ENCODE data around the gene IRF2BP1. TPM values are rescaled to one million over a fixed set of nuclear protein-coding genes. Genes with fewer than 3 reads are reported as not detected.

The IRF2BP1 gene
- total and polyA plus RNA-seq, 8 donors, result 11.5 to 75.9 (median 13.4) TPM; not detected in 1

GRCh38 chr19:45834970-45835369 is 51.0 kb downstream of the IRF2BP1 start:
- Histone ChIP-seq H3K27ac (no peak overlapping the region), H3K4me3 (no peak overlapping the region), H3K4me1 (no peaks in the 10 kb centered on the region), H3K9me3 (no peaks in the 10 kb centered on the region), H3K27me3 (no peaks in the 10 kb centered on the region), H3K36me3 (peaks cover 88 to 100% (median 100%) of the 10 kb centered on the region in 4 donors)
- intact Hi-C loops (cut with DNase I; ENCODE audit: low total_unique reads), result no loop called here
- no peak for DNase-seq
- no peak for TF ChIP-seq POLR2AphosphoS5 (IDR thresholded peaks at IDR 0.05)
- TF ChIP-seq CTCF (IDR thresholded peaks at IDR 0.05), result no peak
- TF ChIP-seq POLR2A (IDR thresholded peaks at IDR 0.05), result no peak
- no peak for TF ChIP-seq EP300 (IDR thresholded peaks at IDR 0.05)
- 77 to 90% (median 82%) methylated on average over 5 to 7 of the region's 7 CpGs for WGBS, 5 donors

Other genes starting within 250 kb of the IRF2BP1 start
- 100 to 1,000 TPM in 2 of 5 donors, 10 to 100 TPM in 3; 17.8 to 387 (median 33.8) TPM for gene EML2, start 246.7 kb downstream of the IRF2BP1 start, total RNA-seq
- 10 to 100 TPM; 28.6 to 53.0 (median 31.8) TPM for gene EML2, start 246.7 kb downstream of the IRF2BP1 start, polyA plus RNA-seq
- 10 to 100 TPM in 3 of 5 donors, 1 to 10 TPM in 2; 5.1 to 44.9 (median 11.9) TPM for gene GIPR, start 217.9 kb downstream of the IRF2BP1 start, total RNA-seq
- gene GIPR, start 217.9 kb downstream of the IRF2BP1 start, polyA plus RNA-seq, result 1 to 10 TPM; 1.9 to 2.4 (median 2.1) TPM
- 100 to 1,000 TPM in 3 of 5 donors, 10 to 100 TPM in 2; 79.9 to 217 (median 127) TPM for gene SNRPD2, start 194.2 kb downstream of the IRF2BP1 start, total RNA-seq
- gene SNRPD2, start 194.2 kb downstream of the IRF2BP1 start, polyA plus RNA-seq, result 100 to 1,000 TPM; 378 to 511 (median 467) TPM
- gene QPCTL, start 193.5 kb downstream of the IRF2BP1 start, total RNA-seq, result 10 to 100 TPM in 2 of 5 donors, 1 to 10 TPM in 3; 5.8 to 33.6 (median 7.6) TPM
- gene QPCTL, start 193.5 kb downstream of the IRF2BP1 start, polyA plus RNA-seq, result 1 to 10 TPM; 1.7 to 7.0 (median 4.2) TPM
- 10 to 100 TPM in 3 of 5 donors, 1 to 10 TPM in 2; 4.0 to 61.7 (median 12.3) TPM for gene FBXO46, start 155.2 kb downstream of the IRF2BP1 start, total RNA-seq
- 10 to 100 TPM in 1 of 3 donors, 1 to 10 TPM in 2; 6.3 to 10.1 (median 7.9) TPM for gene FBXO46, start 155.2 kb downstream of the IRF2BP1 start, polyA plus RNA-seq
- not detected for gene MEIOSIN, start 152.7 kb downstream of the IRF2BP1 start, total RNA-seq
- gene MEIOSIN, start 152.7 kb downstream of the IRF2BP1 start, polyA plus RNA-seq, result not detected
- gene SIX5, start 116.9 kb downstream of the IRF2BP1 start, total RNA-seq, result 10 to 100 TPM in 4 of 5 donors, 1 to 10 TPM in 1; 4.0 to 39.1 (median 25.9) TPM
- 10 to 100 TPM; 14.4 to 23.3 (median 16.6) TPM for gene SIX5, start 116.9 kb downstream of the IRF2BP1 start, polyA plus RNA-seq
- gene DMPK, start 103.7 kb downstream of the IRF2BP1 start, total RNA-seq, result 100 to 1,000 TPM in 2 of 5 donors, 10 to 100 TPM in 3; 53.1 to 248 (median 72.8) TPM
- gene DMPK, start 103.7 kb downstream of the IRF2BP1 start, polyA plus RNA-seq, result 10 to 100 TPM; 27.2 to 76.9 (median 56.5) TPM
- 10 to 100 TPM in 4 of 5 donors, 1 to 10 TPM in 1; 5.3 to 52.1 (median 27.9) TPM for gene DMWD, start 93.3 kb downstream of the IRF2BP1 start, total RNA-seq
- gene DMWD, start 93.3 kb downstream of the IRF2BP1 start, polyA plus RNA-seq, result 10 to 100 TPM; 12.8 to 17.4 (median 15.9) TPM
- gene RSPH6A, start 70.8 kb downstream of the IRF2BP1 start, total RNA-seq, result 1 to 10 TPM in 2 of 5 donors, under 1 TPM in 1, not detected in 2; 0.37 to 5.8 (median 1.4) TPM
- not detected for gene RSPH6A, start 70.8 kb downstream of the IRF2BP1 start, polyA plus RNA-seq
- gene SYMPK, start 23.0 kb downstream of the IRF2BP1 start, total RNA-seq, result 100 to 1,000 TPM in 2 of 5 donors, 10 to 100 TPM in 3; 32.2 to 420 (median 84.6) TPM
- gene SYMPK, start 23.0 kb downstream of the IRF2BP1 start, polyA plus RNA-seq, result 100 to 1,000 TPM in 1 of 3 donors, 10 to 100 TPM in 2; 71.9 to 101 (median 75.0) TPM
- 10 to 100 TPM in 4 of 5 donors, 1 to 10 TPM in 1; 7.6 to 46.7 (median 18.5) TPM for gene FOXA3, start 21.8 kb downstream of the IRF2BP1 start, total RNA-seq
- gene FOXA3, start 21.8 kb downstream of the IRF2BP1 start, polyA plus RNA-seq, result 10 to 100 TPM; 11.9 to 65.8 (median 41.0) TPM
- 10 to 100 TPM in 1 of 5 donors, 1 to 10 TPM in 1, under 1 TPM in 3; 0.58 to 12.2 (median 0.73) TPM for gene MYPOP, start 16.5 kb upstream of the IRF2BP1 start, total RNA-seq
- 1 to 10 TPM; 4.2 to 5.0 (median 5.0) TPM for gene MYPOP, start 16.5 kb upstream of the IRF2BP1 start, polyA plus RNA-seq
- not detected for gene NANOS2, start 28.6 kb upstream of the IRF2BP1 start, total RNA-seq
- not detected for gene NANOS2, start 28.6 kb upstream of the IRF2BP1 start, polyA plus RNA-seq
- gene NOVA2, start 87.7 kb upstream of the IRF2BP1 start, total RNA-seq, result 1 to 10 TPM in 2 of 5 donors, under 1 TPM in 1, not detected in 2; 0.45 to 1.8 (median 1.2) TPM
- 10 to 100 TPM in 1 of 3 donors, 1 to 10 TPM in 1, under 1 TPM in 1; 0.38 to 10.7 (median 1.4) TPM for gene NOVA2, start 87.7 kb upstream of the IRF2BP1 start, polyA plus RNA-seq
- 10 to 100 TPM in 3 of 5 donors, 1 to 10 TPM in 2; 2.4 to 38.8 (median 14.5) TPM for gene CCDC61, start 109.3 kb upstream of the IRF2BP1 start, total RNA-seq
- 10 to 100 TPM; 10.7 to 17.9 (median 12.0) TPM for gene CCDC61, start 109.3 kb upstream of the IRF2BP1 start, polyA plus RNA-seq
- gene PGLYRP1, start 136.9 kb upstream of the IRF2BP1 start, total RNA-seq, result not detected
- 1 to 10 TPM in 1 of 3 donors, under 1 TPM in 1, not detected in 1; 0.56 to 3.5 TPM for gene PGLYRP1, start 136.9 kb upstream of the IRF2BP1 start, polyA plus RNA-seq
- gene IGFL4, start 154.9 kb upstream of the IRF2BP1 start, total RNA-seq, result not detected
- gene IGFL4, start 154.9 kb upstream of the IRF2BP1 start, polyA plus RNA-seq, result under 1 TPM in 1 of 3 donors, not detected in 2; 0.15 TPM
- gene IGFL3, start 238.5 kb upstream of the IRF2BP1 start, total RNA-seq, result not detected
- gene IGFL3, start 238.5 kb upstream of the IRF2BP1 start, polyA plus RNA-seq, result not detected